ENCODE results near the gene ZNF432.
A peak's percentile ranks its signal among the peaks of the same experiment; 100 is the strongest.
"Not testable (repeated sequence)": the region's sequence is repeated elsewhere in the genome, so short reads cannot be mapped to it uniquely, and the experiment has no call there.

The ZNF432 gene

GRCh38 chr19:52028027-52028779 lies 20.4 kb downstream of the ZNF432 start, which contains the start of gene ZNF614:
Gene ZNF614, minus strand, starts transcription at chr19:52028379. Its CDS starts 2,634 bp downstream, at chr19:52025745.
- Mint-ChIP-seq H3K9me3 (peaks cover 18% of the 10 kb centered on the region), H3K36me3 (peaks cover 60% of the 10 kb centered on the region), H3K4me1 (peaks cover 25% of the 10 kb centered on the region), H3K4me3 (peak within 1 kb of the TSS; percentile 94), H3K27ac (peak within 1 kb of the TSS; percentile 98), H3K27me3 (no peaks in the 10 kb centered on the region)
- peak; percentile 98 for ATAC-seq

- not testable (repeated sequence) for H3K4me3 Mint-ChIP-seq, ATAC-seq, H3K27ac Mint-ChIP-seq, H3K27me3 Mint-ChIP-seq
- H3K36me3 Mint-ChIP-seq = peaks cover 70% of the 10 kb centered on the region
- H3K4me1 Mint-ChIP-seq = peaks cover 25% of the 10 kb centered on the region
- peaks cover 23% of the 10 kb centered on the region for H3K9me3 Mint-ChIP-seq
Observed at GRCh38 chr19:52026255-52026990, 22.2 kb downstream of the ZNF432 start.

DNA sequence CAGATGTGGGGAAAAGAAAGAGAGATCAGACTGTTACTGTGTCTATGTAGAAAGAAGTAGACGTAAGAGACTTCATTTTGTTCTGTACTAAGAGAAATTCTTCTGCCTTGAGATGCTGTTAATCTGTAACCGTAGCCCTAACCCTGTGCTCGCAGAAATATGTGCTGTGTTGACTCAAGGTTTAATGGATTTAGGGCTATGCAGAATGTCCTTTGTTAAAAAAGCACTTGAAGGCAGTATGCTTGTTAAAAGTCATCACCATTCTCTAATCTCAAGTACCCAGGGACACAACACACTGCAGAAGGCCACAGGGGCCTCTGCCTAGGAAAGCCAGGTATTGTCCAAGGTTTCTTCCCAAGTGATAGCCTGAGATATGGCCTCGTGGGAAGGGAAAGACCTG lies 24.2 kb downstream of the ZNF432 start:
- H3K4me3 Mint-ChIP-seq, H3K27ac Mint-ChIP-seq, ATAC-seq, H3K27me3 Mint-ChIP-seq: not testable (repeated sequence)
- Mint-ChIP-seq H3K4me1 (peaks cover 25% of the 10 kb centered on the region), H3K9me3 (peaks cover 27% of the 10 kb centered on the region), H3K36me3 (peaks cover 78% of the 10 kb centered on the region)

- ATAC-seq = no peak
- Mint-ChIP-seq H3K36me3 (peaks cover 99% of the 10 kb centered on the region), H3K4me3 (no peak overlapping the region), H3K27me3 (no peaks in the 10 kb centered on the region), H3K27ac (no peak overlapping the region), H3K9me3 (peaks cover 27% of the 10 kb centered on the region), H3K4me1 (peaks cover 17% of the 10 kb centered on the region)
Observed at GRCh38 chr19:52022193-52022592, 26.4 kb downstream of the ZNF432 start.

DNA sequence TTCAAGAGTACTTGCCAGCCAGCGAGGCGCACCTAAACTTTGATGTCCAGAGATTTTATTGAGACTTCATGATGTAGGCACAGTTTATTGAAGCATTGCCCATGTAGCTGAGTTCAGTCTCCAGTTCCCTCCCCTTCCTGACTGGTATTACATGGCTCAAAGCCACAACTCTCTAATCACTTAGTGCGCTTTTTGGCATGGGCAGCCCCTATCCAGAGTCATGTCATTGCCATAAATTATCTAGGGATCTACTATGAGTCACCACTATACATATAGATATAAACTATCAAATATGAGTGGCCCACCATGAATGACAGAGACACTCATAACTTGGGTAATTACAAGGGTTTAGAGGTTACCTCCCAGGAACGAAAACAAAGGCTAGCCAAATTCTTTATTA lies 28.1 kb downstream of the ZNF432 start:
- Mint-ChIP-seq H3K27ac (no peak overlapping the region), H3K4me1 (peaks cover under 1% of the 10 kb centered on the region), H3K4me3 (no peak overlapping the region), H3K9me3 (peaks cover 33% of the 10 kb centered on the region), H3K36me3 (peaks cover 99% of the 10 kb centered on the region), H3K27me3 (no peaks in the 10 kb centered on the region)
- ATAC-seq = no peak

- no peak overlapping the region for H3K27ac Mint-ChIP-seq
- peaks cover 48% of the 10 kb centered on the region for H3K36me3 Mint-ChIP-seq
- H3K9me3 Mint-ChIP-seq = peaks cover 14% of the 10 kb centered on the region
- ATAC-seq = no peak
- no peak overlapping the region for H3K4me3 Mint-ChIP-seq
- H3K4me1 Mint-ChIP-seq = peaks cover 18% of the 10 kb centered on the region
- H3K27me3 Mint-ChIP-seq = no peaks in the 10 kb centered on the region
Observed at GRCh38 chr19:52010674-52011073, 38.0 kb downstream of the ZNF432 start.

- peaks cover 14% of the 10 kb centered on the region for H3K9me3 Mint-ChIP-seq
- H3K27me3 Mint-ChIP-seq = no peaks in the 10 kb centered on the region
- peaks cover 18% of the 10 kb centered on the region for H3K4me1 Mint-ChIP-seq
- peaks cover 47% of the 10 kb centered on the region for H3K36me3 Mint-ChIP-seq
- peak within 1 kb of the TSS; percentile 95 for H3K27ac Mint-ChIP-seq
- H3K4me3 Mint-ChIP-seq = peak within 1 kb of the TSS; percentile 93
- peak; percentile 98 for ATAC-seq
Observed at GRCh38 chr19:52007806-52008557, 40.7 kb downstream of the ZNF432 start, which contains the start of gene ZNF615. Gene ZNF615, minus strand, starts transcription at chr19:52008211. Its CDS starts 4,500 bp downstream, at chr19:52003711.

GRCh38 chr19:52007451-52007805 lies 41.2 kb downstream of the ZNF432 start:
- ATAC-seq = no peak
- H3K27ac Mint-ChIP-seq = peak overlapping the region; percentile 95
- H3K9me3 Mint-ChIP-seq = peaks cover 11% of the 10 kb centered on the region
- peak overlapping the region; percentile 93 for H3K4me3 Mint-ChIP-seq
- no peaks in the 10 kb centered on the region for H3K27me3 Mint-ChIP-seq
- peaks cover 18% of the 10 kb centered on the region for H3K4me1 Mint-ChIP-seq
- H3K36me3 Mint-ChIP-seq = peaks cover 46% of the 10 kb centered on the region

GRCh38 chr19:51994048-51994644 lies 54.5 kb downstream of the ZNF432 start:
- Mint-ChIP-seq H3K4me3 (no peak overlapping the region), H3K27me3 (no peaks in the 10 kb centered on the region), H3K4me1 (no peaks in the 10 kb centered on the region), H3K27ac (no peak overlapping the region), H3K36me3 (peaks cover 83% of the 10 kb centered on the region), H3K9me3 (peaks cover 37% of the 10 kb centered on the region)
- no peak for ATAC-seq

DNA sequence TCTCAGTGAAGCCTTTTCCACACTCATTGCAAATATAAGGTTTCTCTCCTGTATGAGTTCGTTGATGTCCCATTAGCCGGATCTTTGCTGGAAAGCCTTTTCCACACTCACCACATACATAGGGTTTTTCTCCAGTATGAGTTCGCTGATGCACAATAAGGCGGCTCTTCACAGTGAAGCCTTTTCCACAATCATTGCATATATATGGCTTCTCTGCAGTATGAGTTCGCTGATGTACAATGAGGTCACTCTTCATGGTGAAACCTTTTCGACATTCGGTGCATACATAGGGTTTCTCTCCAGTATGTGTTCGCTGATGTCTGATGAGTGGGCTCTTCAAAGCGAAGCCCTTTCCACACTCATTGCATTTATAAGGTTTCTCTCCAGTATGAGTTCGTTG lies 55.2 kb downstream of the ZNF432 start:
- no peak overlapping the region for H3K27ac Mint-ChIP-seq
- peaks cover 83% of the 10 kb centered on the region for H3K36me3 Mint-ChIP-seq
- H3K9me3 Mint-ChIP-seq = peaks cover 42% of the 10 kb centered on the region
- no peak overlapping the region for H3K4me3 Mint-ChIP-seq
- ATAC-seq = no peak
- no peaks in the 10 kb centered on the region for H3K27me3 Mint-ChIP-seq
- no peaks in the 10 kb centered on the region for H3K4me1 Mint-ChIP-seq

- peaks cover 9% of the 10 kb centered on the region for H3K4me1 Mint-ChIP-seq
- peaks cover 68% of the 10 kb centered on the region for H3K36me3 Mint-ChIP-seq
- peak; percentile 99 for ATAC-seq
- peak within 1 kb of the TSS; percentile 95 for H3K27ac Mint-ChIP-seq
- no peaks in the 10 kb centered on the region for H3K27me3 Mint-ChIP-seq
- H3K9me3 Mint-ChIP-seq = peaks cover 24% of the 10 kb centered on the region
- H3K4me3 Mint-ChIP-seq = peak within 1 kb of the TSS; percentile 94
Observed at GRCh38 chr19:51986309-51987291, 62.0 kb downstream of the ZNF432 start, which contains the start of gene ZNF350. Gene ZNF350, minus strand, starts transcription at chr19:51986840. Its CDS starts 12,480 bp downstream, at chr19:51974360.

DNA sequence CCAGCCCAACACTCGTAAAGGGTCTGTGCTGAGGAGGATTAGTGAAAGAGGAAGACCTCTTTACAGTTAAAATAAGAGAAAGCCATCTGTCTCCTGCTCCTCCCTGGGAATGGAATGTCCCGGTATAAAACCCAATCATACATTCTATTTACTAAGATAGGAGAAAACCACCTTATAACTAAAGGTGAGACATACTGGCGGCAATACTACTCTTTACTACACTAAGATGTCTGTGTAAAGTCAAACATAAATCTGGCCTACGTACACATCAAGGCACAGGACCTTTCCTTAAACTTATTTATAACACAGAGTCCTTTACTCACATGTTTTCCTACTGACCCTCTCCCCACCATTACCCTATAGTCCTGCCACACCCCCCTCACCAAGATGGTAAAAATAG lies 65.3 kb downstream of the ZNF432 start:
- Mint-ChIP-seq H3K4me3 (no peak overlapping the region), H3K27ac (no peak overlapping the region), H3K27me3 (no peaks in the 10 kb centered on the region), H3K9me3 (peaks cover 27% of the 10 kb centered on the region), H3K4me1 (peaks cover 9% of the 10 kb centered on the region), H3K36me3 (peaks cover 76% of the 10 kb centered on the region)
- ATAC-seq = no peak
